HG03097 (cell line): ENCODE data around the gene LY6G5C.

Experiments
- ATAC-seq: cut with Tn5 transposase; IDR thresholded peaks from one replicate; pipeline ENCODE4 v1.9.1; 2021; ENCODE audit not compliant: unreplicated experiment, low FRiP score

The LY6G5C gene

GRCh38 chr6:31691564-31692108 is 10.8 kb upstream of the LY6G5C start:
- no peak for ATAC-seq

- no peak for ATAC-seq
These were observed 10.2 kb upstream of the LY6G5C start for GRCh38 chr6:31691078-31691463.

- ATAC-seq = no peak
These were observed 9.6 kb upstream of the LY6G5C start for GRCh38 chr6:31690231-31691077.

- no peak for ATAC-seq
These were observed 8.6 kb upstream of the LY6G5C start for GRCh38 chr6:31689249-31690110.

GRCh38 chr6:31687860-31688693 is 7.2 kb upstream of the LY6G5C start:
- ATAC-seq = no peak

DNA sequence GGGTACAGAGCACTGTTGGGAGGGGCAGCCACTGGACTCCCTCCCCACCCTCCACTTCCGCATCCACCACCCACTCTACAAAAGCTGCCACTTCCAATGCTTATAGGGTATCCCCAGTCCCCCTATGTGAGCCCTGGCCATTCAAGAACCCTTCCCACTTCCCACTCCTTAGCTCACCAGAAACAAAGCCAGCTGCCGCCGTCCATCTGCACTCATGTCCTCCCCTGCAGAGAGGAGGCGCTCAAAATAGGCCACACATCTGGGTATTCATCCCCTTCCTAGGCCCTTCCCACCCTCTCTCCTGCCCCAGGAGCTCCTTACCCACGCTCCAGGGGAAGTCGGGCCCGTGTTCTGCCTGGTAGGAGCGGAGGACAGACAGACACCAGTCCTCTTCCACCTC is 6.5 kb upstream of the LY6G5C start:
- no peak for ATAC-seq

DNA sequence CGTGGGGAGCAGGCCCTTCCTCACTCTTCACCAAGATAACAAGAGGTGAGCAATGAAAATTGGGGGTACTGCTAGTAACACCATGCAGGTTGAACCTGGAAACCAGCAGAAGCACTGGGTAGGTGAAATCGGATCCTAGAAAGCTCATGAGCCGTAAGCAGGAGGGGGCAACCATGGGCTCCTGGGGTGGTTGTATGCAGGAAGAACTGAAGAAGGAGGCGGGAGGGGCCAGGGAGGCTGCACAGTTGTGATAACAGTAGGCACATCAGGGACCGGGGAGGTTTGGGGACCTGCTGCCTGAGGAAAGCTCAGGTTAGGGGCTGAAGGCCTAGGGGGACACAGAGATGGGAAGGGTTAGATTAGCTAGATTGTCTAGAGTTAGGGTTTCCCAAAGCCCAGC is 5.6 kb upstream of the LY6G5C start:
- ATAC-seq = no peak

GRCh38 chr6:31683591-31683990 is 2.7 kb upstream of the LY6G5C start:
- no peak for ATAC-seq

DNA sequence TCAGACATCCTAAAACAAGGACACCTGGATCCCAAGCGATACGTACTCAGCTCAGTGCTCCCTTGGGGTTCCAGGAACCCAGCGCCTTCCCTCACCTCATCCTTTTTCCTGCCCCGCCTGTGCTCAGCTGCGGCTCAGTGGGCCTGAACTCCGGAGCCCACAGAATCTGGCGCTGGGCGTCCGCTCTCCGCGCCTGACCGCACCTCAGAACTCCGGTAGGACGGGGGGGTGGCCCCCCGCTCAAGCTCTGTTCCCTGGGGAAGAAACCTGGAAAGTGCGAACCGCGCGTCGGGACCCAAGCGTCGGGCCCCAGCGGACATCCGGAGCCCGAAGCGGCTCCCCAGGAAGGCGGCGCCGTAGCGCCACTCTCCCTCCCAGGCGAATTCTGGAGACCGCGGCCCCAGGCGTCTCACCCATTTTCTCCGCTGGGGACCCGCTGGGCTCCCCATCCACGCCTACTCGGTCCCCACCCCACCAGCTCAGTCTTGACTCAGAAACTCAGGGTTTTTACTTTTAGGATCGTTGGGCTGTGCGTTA is 336 bp upstream of the LY6G5C start:
- ATAC-seq = no peak

DNA sequence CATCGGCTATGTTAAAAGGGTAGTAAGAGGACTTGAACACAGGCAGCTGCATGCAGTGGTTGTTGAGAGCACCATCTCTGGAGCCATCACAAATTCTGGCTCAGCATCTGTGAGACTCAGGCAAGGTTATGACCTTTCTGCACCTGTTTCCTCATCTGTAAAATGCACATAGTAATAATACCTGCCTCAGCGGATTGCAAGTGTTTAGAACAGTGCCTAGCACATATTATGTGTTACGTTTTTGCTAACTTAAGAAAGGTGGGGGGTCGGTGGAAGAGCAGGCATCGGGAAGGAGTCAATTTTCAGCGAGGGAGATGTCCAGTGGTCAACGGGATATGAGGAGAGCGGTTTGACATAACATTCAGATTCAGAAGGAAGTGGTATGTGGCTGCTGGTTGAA is 2.9 kb downstream of the LY6G5C start:
- no peak for ATAC-seq

GRCh38 chr6:31676904-31677303 is 4.0 kb downstream of the LY6G5C start:
- ATAC-seq = no peak

- ATAC-seq = no peak
These were observed 4.5 kb downstream of the LY6G5C start for GRCh38 chr6:31676322-31676903.

DNA sequence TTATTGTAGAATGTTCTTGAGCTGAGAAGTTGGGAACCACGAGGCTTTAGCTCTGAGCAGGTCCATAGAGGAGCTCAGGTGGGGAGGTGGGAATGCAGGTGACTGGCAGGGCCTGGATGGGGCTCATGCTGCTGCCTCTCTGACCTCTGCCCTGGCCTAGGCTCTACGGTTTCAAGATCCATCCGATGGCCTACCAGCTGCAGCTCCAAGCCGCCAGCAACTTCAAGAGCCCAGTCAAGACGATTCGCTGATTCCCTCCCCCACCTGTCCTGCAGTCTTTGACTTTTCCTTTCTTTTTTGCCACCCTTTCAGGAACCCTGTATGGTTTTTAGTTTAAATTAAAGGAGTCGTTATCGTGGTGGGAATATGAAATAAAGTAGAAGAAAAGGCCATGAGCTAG is 11.2 kb downstream of the LY6G5C start, which contains the start of gene LY6G5B:
TSS of gene LY6G5B (plus strand) at position 301 of the 400 bp plus-strand sequence. CDS start 975 bp downstream, outside the sequence.
- ATAC-seq = no peak

- no peak for ATAC-seq
These were observed 14.4 kb downstream of the LY6G5C start for GRCh38 chr6:31666337-31666965.

- peak; percentile 72 for ATAC-seq
These were observed 15.1 kb downstream of the LY6G5C start, which contains the start of gene CSNK2B for GRCh38 chr6:31665501-31666336. CSNK2B (plus strand) TSS chr6:31666080; CDS start chr6:31666832, 752 bp downstream.

- ATAC-seq = no peak
These were observed 15.9 kb downstream of the LY6G5C start, which contains the start of gene GPANK1 for GRCh38 chr6:31664790-31665500. GPANK1 (minus strand) TSS chr6:31664997; CDS start chr6:31664478, 519 bp downstream.

DNA sequence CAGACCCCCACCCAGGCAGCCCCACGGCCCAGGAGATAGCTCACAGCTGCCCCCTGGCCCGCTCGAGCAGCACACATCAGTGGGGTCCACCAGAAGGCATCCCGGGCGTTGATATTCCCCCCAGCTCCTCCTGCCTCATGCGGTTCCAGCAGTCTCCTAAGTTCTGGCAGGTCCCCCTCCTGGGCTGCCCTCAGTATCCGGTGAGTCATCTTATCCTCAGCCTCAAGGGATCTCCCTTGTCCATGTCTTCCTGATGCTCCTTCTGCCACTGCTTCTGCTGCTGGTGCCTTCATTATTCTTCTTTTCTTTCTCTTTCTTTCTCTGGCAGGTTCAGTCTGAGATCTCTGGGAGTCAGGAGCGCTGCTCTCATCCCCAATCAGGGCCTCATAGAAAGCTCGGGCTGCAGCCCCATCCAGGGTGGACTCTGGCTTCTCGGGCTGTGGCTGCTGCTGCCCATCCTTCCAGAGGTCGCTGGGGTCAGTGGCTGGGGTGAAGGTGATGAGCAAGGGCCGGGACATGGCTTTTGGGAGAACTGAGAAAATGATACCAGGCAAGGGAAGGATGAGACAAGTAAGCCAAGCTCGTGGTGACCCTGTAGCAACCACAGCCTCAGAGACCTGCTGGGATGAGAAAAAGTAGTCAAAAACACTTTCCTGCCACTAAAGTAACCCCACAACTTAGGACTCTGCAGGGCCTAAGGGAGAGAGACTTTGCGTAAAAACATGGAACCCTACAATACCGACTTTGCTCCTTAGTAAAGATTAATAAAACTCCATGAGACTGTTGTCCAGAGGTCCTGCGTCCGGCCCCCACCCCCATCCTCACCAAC is 16.7 kb downstream of the LY6G5C start:
- ATAC-seq = no peak
